Bone marrow (tissue), 2 donors: ENCODE measurements around the gene LCTL.

Experiments
- DNase-seq, 2 donors: peaks; one replicate each; lab custom pipeline; 2025; lab: John Stamatoyannopoulos, UW

Gene LCTL

GRCh38 chr15:66565741-66566144 is at the start of gene LCTL:
Gene LCTL (minus strand): TSS chr15:66565998. CDS start chr15:66565365, 633 bp downstream.
- no peak for DNase-seq

- DNase-seq, result peak in 1 of 2 donors; percentile 34
Observed at GRCh38 chr15:66614951-66615760, 49.4 kb upstream of the LCTL start.

GRCh38 chr15:66614456-66614855 is 48.7 kb upstream of the LCTL start:
- no peak for DNase-seq

- DNase-seq, result peak in 1 of 2 donors; percentile 43
Observed at GRCh38 chr15:66613743-66614142, 47.9 kb upstream of the LCTL start.

GRCh38 chr15:66611257-66612053 is 45.7 kb upstream of the LCTL start:
- no peak for DNase-seq

- no peak for DNase-seq
Observed at GRCh38 chr15:66609876-66610275, 44.1 kb upstream of the LCTL start.

- no peak for DNase-seq
Observed at GRCh38 chr15:66608881-66609280, 43.1 kb upstream of the LCTL start.

GRCh38 chr15:66608159-66608558 is 42.4 kb upstream of the LCTL start:
- DNase-seq, result no peak

GRCh38 chr15:66603301-66604179 is 37.7 kb upstream of the LCTL start:
- DNase-seq, result peak; percentile 38 to 43

GRCh38 chr15:66601521-66601920 is 35.7 kb upstream of the LCTL start:
- no peak for DNase-seq

GRCh38 chr15:66600240-66600627 is 34.4 kb upstream of the LCTL start:
- DNase-seq, result no peak

- no peak for DNase-seq
Observed at GRCh38 chr15:66599536-66600239, 33.9 kb upstream of the LCTL start.

GRCh38 chr15:66598095-66598815 is 32.5 kb upstream of the LCTL start:
- no peak for DNase-seq

GRCh38 chr15:66595931-66596545 is 30.2 kb upstream of the LCTL start:
- DNase-seq, result no peak

GRCh38 chr15:66595332-66595731 is 29.5 kb upstream of the LCTL start:
- DNase-seq, result no peak

GRCh38 chr15:66594836-66595235 is 29.0 kb upstream of the LCTL start:
- DNase-seq, result no peak

GRCh38 chr15:66594344-66594743 is 28.5 kb upstream of the LCTL start:
- DNase-seq, result no peak

GRCh38 chr15:66593219-66593780 is 27.5 kb upstream of the LCTL start:
- DNase-seq, result no peak

- DNase-seq, result no peak
Observed at GRCh38 chr15:66592505-66593218, 26.9 kb upstream of the LCTL start.
